OCI-M1 (cell line): ENCODE measurements around the gene OR1E2.

Source experiments
- DNase-seq: peaks from one replicate; lab custom pipeline; 2025; lab: John Stamatoyannopoulos, UW

Gene OR1E2

GRCh38 chr17:3397801-3398200, 35.8 kb downstream of the OR1E2 start:
- peak; percentile 55 for DNase-seq

- DNase-seq: no peak
These were observed 43.9 kb downstream of the OR1E2 start for GRCh38 chr17:3389791-3390190.

GRCh38 chr17:3385869-3386816, 47.5 kb downstream of the OR1E2 start, which contains the start of gene OR3A2:
Gene OR3A2 (minus strand): TSS chr17:3386308.
- DNase-seq: no peak
